HG02623 (cell line): ENCODE data around the gene MYBPC2.

Experiments used
- ATAC-seq: cut with Tn5 transposase; IDR thresholded peaks from one replicate; pipeline ENCODE4 v1.9.1; 2021; ENCODE audit warnings: moderate library complexity; ENCODE audit not compliant: unreplicated experiment

The MYBPC2 gene

DNA sequence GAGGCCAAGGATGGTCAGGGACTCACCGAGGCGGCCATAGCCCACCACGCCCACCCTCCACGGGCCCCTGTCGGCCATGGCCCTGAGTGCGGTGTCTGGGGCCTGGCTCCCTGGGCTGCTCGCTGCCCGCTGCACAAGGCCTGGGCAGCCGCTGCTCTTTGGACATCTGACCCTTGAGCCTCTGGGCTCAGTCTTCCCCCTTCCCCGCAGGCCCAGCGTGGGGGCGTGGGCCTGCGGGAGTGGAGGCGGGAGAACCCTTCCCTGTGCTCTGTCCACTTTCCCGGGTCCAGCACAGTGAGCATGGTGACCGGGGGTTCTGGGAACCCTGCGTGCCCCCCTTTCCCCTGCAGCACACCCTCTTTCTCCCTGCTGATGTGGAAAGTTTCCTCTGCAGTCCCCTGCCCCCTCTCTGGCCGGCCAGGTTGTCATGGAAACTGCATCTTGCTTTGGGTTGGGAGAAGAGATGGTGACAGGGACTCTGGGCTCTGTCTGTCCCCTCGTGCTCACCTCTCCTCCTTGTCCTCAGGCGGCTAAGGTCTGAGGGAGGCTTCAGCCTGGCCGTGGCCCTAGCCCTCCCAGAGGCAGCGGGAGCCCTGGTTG is 81.2 kb downstream of the MYBPC2 start, which contains the start of gene ASPDH:
ASPDH (minus strand) TSS at position 168 of the 600 bp plus-strand sequence; CDS start at position 78, 90 bp downstream.
- ATAC-seq: no peak

DNA sequence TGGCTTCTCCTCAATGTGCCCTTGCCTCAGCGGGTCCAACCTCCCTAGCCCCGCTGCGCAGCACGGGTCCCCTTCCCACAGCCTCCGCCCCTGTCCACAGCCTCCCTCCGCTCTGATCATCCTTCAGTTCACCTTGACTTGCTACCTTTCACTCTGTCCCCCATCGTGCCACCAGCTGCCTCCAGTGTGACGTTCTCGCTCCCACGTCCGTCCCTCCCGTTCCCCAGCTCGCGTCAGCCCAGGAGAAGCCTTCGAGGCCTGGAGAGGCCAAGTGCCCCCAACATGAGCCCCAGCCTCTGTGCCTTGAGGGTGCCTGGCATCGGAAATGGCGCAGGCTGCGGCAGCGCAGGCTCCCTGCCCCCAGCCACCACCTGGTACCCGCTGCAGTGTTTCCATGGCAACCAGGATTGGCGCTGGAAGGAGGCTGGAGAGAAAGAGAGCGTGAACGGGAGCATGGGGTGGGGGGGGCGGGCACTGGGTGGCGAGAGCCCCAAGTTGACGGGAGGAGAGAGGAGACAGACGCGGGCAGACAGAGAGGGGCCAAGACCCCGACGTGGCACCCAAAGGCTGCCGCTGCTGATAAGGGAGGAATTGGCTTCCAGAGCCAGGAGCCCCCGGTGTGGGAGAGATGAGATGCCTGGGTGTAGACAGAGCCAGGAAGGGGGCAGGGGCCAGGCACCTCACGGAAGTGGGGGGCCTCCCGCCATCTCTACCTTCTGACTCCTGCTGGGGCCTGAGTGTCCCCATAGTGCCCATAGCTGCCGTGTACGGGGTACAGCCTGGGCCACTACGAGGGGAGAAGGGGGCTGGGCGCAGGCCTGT is 81.9 kb downstream of the MYBPC2 start:
- ATAC-seq: no peak

DNA sequence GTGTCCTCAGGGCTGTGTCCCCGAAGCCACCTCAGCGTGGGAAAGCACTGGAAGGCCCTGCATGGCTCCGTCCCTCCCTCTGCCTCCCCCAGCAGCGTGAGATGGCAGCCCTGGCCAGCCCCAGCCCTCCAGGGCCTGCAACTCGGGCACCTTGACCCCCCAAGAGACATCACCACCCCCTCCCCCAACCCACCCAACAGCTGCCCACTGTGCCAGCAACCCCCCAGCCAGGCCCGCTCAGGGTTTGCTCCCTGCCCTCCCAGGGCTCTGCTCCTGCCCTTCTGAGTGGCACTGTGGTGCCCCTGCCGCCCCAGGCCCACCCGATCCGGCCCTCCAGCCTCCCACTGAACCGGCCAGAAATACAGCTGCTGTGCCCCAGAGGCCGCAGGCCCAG is 82.5 kb downstream of the MYBPC2 start:
- no peak for ATAC-seq
